GM23338 (cell line): Measurements from ENCODE around the gene OAT. TPM values are rescaled to one million over a fixed set of nuclear protein-coding genes. Genes with fewer than 3 reads are reported as not detected.

Experiments
- CREB1 ChIP-seq: fragments of 250-450 bp; sonication (Bioruptor Pico); IDR thresholded peaks from 2 replicates; pipeline ENCODE4 v1.5.0; 2020; ENCODE audit warnings: low read depth, mild to moderate bottlenecking, moderate library complexity
- EZH2 ChIP-seq: fragments of 200-600 bp; sonication (generic); IDR thresholded peaks from one replicate; pipeline ENCODE4 v1.8.0; 2017; ENCODE audit warnings: antibody characterized with exemption, mild to moderate bottlenecking, low read depth; ENCODE audit not compliant: unreplicated experiment
- EZH2phosphoT487 ChIP-seq: fragments of 200-600 bp; sonication (generic); IDR thresholded peaks from one replicate; pipeline ENCODE4 v1.8.1; 2018; ENCODE audit warnings: antibody characterized with exemption; ENCODE audit not compliant: unreplicated experiment
- JUNB ChIP-seq: IDR thresholded peaks from one replicate; pipeline ENCODE4 v1.6.1; 2016; ENCODE audit warnings: antibody characterized with exemption; ENCODE audit not compliant: unreplicated experiment
- NANOG ChIP-seq: IDR thresholded peaks from 2 replicates; pipeline ENCODE4 v1.6.1; 2016; ENCODE audit warnings: antibody characterized with exemption, borderline replicate concordance
- POLR2AphosphoS5 ChIP-seq: IDR thresholded peaks from 2 replicates; pipeline ENCODE4 v1.6.1; 2016; ENCODE audit warnings: antibody characterized with exemption, low read depth
- ZNF114 ChIP-seq: fragments of 250-450 bp; sonication (Bioruptor Pico); IDR thresholded peaks from 2 replicates; pipeline ENCODE4 v1.5.0; 2020; ENCODE audit warnings: mild to moderate bottlenecking, moderate library complexity
- polyA plus RNA-seq: library from polyadenylated mRNA; unstranded; fragments of >200 nt; fragmentation: Nextera tagmentation; extraction: Ambion mirVana; gene quantifications from 2 replicates; pipeline ENCODE4 v1.2.1, GENCODE V29; 2016
- total RNA-seq: library from RNA; depleted of rRNA; stranded (reverse); fragments of >200 nt; shearing (Covaris generic); gene quantifications from 2 replicates; pipeline ENCODE4 v1.2.3, GENCODE V29; 2014
- TF ChIP-seq, protein P1 (sequence below): fragments of 250-450 bp; sonication (Bioruptor Pico); IDR thresholded peaks from 2 replicates; pipeline ENCODE4 v1.5.0; 2020; ENCODE audit warnings: mild to moderate bottlenecking, moderate library complexity
- TF ChIP-seq, protein P2 (sequence below), 2 experiments: fragments of 200-600 bp in 1 of 2; sonication (generic) in 1 of 2; conservative IDR thresholded peaks; 2 replicates each; pipeline versions ENCODE4 v1.5.1 to v1.6.1; 2016 to 2017; ENCODE audit warnings: antibody characterized with exemption in 2 of 2, low read depth in 2 of 2, mild to moderate bottlenecking in 2 of 2, moderate library complexity in 1 of 2

Gene OAT
- total and polyA plus RNA-seq, 2 experiments from 2014 or later, result 131 to 139 TPM

DNA sequence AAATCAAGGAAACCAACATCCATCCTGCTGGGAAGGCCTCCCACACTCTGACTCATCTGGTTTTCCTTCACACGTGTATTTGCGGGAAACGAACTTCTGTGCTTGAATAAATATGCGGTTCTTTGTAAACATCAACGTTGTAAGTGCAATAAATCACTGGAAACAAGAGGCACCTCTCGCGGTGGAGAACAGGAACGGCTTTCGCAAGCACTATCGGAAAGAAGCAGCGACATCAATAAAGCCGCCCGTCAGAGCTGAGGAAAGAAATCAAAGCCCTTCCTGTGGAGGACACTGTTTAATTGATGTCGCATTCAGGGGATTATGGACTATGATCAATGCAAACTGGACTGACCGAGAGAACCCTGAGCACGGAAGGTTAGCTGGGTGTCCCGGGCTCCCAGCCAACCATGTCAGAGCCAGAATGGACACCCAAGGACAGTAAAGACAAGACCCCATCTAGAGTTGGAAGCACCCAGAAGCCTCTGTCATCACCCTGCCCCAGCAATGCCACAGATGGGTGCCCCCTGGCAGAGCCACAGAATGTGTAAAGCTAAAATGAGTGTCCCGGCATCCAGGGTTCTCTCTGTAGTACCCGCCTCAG lies 37.6 kb downstream of the OAT start (continued):
- TF ChIP-seq, protein P1, sequence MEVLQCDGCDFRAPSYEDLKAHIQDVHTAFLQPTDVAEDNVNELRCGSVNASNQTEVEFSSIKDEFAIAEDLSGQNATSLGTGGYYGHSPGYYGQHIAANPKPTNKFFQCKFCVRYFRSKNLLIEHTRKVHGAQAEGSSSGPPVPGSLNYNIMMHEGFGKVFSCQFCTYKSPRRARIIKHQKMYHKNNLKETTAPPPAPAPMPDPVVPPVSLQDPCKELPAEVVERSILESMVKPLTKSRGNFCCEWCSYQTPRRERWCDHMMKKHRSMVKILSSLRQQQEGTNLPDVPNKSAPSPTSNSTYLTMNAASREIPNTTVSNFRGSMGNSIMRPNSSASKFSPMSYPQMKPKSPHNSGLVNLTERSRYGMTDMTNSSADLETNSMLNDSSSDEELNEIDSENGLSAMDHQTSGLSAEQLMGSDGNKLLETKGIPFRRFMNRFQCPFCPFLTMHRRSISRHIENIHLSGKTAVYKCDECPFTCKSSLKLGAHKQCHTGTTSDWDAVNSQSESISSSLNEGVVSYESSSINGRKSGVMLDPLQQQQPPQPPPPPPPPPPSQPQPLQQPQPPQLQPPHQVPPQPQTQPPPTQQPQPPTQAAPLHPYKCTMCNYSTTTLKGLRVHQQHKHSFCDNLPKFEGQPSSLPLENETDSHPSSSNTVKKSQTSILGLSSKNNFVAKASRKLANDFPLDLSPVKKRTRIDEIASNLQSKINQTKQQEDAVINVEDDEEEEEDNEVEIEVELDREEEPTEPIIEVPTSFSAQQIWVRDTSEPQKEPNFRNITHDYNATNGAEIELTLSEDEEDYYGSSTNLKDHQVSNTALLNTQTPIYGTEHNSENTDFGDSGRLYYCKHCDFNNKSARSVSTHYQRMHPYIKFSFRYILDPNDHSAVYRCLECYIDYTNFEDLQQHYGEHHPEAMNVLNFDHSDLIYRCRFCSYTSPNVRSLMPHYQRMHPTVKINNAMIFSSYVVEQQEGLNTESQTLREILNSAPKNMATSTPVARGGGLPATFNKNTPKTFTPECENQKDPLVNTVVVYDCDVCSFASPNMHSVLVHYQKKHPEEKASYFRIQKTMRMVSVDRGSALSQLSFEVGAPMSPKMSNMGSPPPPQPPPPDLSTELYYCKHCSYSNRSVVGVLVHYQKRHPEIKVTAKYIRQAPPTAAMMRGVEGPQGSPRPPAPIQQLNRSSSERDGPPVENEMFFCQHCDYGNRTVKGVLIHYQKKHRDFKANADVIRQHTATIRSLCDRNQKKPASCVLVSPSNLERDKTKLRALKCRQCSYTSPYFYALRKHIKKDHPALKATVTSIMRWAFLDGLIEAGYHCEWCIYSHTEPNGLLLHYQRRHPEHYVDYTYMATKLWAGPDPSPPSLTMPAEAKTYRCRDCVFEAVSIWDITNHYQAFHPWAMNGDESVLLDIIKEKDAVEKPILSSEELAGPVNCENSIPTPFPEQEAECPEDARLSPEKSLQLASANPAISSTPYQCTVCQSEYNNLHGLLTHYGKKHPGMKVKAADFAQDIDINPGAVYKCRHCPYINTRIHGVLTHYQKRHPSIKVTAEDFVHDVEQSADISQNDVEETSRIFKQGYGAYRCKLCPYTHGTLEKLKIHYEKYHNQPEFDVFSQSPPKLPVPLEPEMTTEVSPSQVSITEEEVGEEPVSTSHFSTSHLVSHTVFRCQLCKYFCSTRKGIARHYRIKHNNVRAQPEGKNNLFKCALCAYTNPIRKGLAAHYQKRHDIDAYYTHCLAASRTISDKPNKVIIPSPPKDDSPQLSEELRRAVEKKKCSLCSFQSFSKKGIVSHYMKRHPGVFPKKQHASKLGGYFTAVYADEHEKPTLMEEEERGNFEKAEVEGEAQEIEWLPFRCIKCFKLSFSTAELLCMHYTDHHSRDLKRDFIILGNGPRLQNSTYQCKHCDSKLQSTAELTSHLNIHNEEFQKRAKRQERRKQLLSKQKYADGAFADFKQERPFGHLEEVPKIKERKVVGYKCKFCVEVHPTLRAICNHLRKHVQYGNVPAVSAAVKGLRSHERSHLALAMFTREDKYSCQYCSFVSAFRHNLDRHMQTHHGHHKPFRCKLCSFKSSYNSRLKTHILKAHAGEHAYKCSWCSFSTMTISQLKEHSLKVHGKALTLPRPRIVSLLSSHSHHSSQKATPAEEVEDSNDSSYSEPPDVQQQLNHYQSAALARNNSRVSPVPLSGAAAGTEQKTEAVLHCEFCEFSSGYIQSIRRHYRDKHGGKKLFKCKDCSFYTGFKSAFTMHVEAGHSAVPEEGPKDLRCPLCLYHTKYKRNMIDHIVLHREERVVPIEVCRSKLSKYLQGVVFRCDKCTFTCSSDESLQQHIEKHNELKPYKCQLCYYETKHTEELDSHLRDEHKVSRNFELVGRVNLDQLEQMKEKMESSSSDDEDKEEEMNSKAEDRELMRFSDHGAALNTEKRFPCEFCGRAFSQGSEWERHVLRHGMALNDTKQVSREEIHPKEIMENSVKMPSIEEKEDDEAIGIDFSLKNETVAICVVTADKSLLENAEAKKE (CRISPR knock-in tag), result no peak
- TF ChIP-seq POLR2AphosphoS5 (no peak), CREB1 (CRISPR knock-in tag) (no peak), ZNF114 (CRISPR knock-in tag) (no peak), NANOG (no peak), EZH2phosphoT487 (no peak), EZH2 (no peak), JUNB (no peak)
- TF ChIP-seq, protein P2, sequence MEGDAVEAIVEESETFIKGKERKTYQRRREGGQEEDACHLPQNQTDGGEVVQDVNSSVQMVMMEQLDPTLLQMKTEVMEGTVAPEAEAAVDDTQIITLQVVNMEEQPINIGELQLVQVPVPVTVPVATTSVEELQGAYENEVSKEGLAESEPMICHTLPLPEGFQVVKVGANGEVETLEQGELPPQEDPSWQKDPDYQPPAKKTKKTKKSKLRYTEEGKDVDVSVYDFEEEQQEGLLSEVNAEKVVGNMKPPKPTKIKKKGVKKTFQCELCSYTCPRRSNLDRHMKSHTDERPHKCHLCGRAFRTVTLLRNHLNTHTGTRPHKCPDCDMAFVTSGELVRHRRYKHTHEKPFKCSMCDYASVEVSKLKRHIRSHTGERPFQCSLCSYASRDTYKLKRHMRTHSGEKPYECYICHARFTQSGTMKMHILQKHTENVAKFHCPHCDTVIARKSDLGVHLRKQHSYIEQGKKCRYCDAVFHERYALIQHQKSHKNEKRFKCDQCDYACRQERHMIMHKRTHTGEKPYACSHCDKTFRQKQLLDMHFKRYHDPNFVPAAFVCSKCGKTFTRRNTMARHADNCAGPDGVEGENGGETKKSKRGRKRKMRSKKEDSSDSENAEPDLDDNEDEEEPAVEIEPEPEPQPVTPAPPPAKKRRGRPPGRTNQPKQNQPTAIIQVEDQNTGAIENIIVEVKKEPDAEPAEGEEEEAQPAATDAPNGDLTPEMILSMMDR (conservative IDR thresholded peaks at IDR 0.05; ENCODE audit: low read depth in 2 of 2), result no peak
